ENCODE measurements around the gene PIK3C2B. TPM values are rescaled to one million over a fixed set of nuclear protein-coding genes. Genes with fewer than 3 reads are reported as not detected.

The PIK3C2B gene
- total RNA-seq, 1 experiment from 2014 or later: 17.4 TPM

DNA sequence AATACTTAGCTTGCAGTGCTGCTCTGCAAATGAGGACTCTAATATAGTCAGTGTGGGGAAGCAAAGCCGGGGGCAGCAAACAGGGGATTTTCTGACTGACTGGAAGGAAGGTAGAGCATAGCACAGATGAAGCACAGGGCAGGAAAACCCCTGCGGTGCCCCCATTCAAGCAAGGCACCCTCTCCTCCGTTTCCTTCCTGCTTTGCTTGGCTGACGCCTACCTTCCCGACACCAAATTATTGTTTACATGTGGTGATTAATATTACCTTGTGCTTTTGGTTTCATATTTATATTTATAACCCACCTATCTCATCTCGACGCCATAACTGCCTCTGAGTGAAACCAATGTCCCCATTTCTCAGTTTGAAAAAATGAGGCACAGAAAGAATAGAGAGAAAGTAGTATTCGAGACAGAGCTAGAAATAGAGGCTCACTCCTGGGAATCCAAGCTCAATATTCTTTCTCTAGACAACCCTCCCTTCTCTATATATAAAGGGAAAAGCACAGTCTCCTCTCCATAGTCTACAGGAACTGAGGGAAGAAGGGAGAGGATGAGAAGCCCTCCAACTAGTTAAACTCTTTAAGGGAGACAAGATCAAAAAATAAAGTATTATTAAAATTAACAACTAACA, 41.3 kb downstream of the PIK3C2B start:
- H4K20me1 ChIP-seq (ENCODE audit: insufficient read depth): no peaks in the 10 kb centered on the region
- no peak overlapping the region for H3K4me2 ChIP-seq (ENCODE audit: low read length)
- POLR2A ChIA-PET: no interaction called here
- H3K9me2 ChIP-seq (ENCODE audit: insufficient read depth): no peaks in the 10 kb centered on the region
- intact Hi-C loops (cut with micrococcal nuclease): no loop called here
- DNase-seq (ENCODE audit: low read depth, low spot score) (no peak), ATAC-seq (no peak)
- BruUV-seq (replicated peaks): no TSS peak
- no peak overlapping the region for H3K9ac ChIP-seq (ENCODE audit: low read length)
- H3K9me3 ChIP-seq (ENCODE audit: control insufficient read depth in 1 of 2, insufficient read depth in 1 of 2, low read depth in 1 of 2, low read length in 2 of 2): no peaks in the 10 kb centered on the region
- no peaks in the 10 kb centered on the region for H3K27me3 ChIP-seq (ENCODE audit: insufficient read depth, low read length)
- TF ChIP-seq, protein P1, sequence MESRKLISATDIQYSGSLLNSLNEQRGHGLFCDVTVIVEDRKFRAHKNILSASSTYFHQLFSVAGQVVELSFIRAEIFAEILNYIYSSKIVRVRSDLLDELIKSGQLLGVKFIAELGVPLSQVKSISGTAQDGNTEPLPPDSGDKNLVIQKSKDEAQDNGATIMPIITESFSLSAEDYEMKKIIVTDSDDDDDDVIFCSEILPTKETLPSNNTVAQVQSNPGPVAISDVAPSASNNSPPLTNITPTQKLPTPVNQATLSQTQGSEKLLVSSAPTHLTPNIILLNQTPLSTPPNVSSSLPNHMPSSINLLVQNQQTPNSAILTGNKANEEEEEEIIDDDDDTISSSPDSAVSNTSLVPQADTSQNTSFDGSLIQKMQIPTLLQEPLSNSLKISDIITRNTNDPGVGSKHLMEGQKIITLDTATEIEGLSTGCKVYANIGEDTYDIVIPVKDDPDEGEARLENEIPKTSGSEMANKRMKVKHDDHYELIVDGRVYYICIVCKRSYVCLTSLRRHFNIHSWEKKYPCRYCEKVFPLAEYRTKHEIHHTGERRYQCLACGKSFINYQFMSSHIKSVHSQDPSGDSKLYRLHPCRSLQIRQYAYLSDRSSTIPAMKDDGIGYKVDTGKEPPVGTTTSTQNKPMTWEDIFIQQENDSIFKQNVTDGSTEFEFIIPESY (IDR thresholded peaks at IDR 0.05; ENCODE audit: extremely low read depth, insufficient replicate concordance, low read length): no peak
- no peak for TF ChIP-seq FOSL1 (IDR thresholded peaks at IDR 0.05; ENCODE audit: low read depth)
- H3K36me3 ChIP-seq (ENCODE audit: control insufficient read depth in 1 of 2, insufficient read depth in 2 of 2, low read length in 2 of 2): no peaks in the 10 kb centered on the region
- H3K4me1 ChIP-seq (ENCODE audit: control insufficient read depth in 1 of 2, insufficient read depth in 2 of 2, low read length in 2 of 2): peaks cover 11 to 30% of the 10 kb centered on the region in 2 experiments; a peak in 3 of 4 replicates
- no peak overlapping the region for H3K27ac ChIP-seq (ENCODE audit: low read depth, low read length)
- RAD21 ChIA-PET (ENCODE audit: low non-redundant PET in 1 of 2, low total read pairs in 2 of 2, uncharacterized antibody in 2 of 2, unreplicated experiment in 2 of 2): no interaction called here
- H2AFZ ChIP-seq (ENCODE audit: low read depth, low read length, poor library complexity, severe bottlenecking): no peak overlapping the region
- H3K4me3 ChIP-seq (replicated peaks in 1 of 2; ENCODE audit: low read depth in 1 of 2, low read length in 2 of 2): no peak overlapping the region
- CTCF ChIA-PET: no interaction called here
- no peaks in the 10 kb centered on the region for H3K79me2 ChIP-seq (ENCODE audit: insufficient read depth, low read length)

DNA sequence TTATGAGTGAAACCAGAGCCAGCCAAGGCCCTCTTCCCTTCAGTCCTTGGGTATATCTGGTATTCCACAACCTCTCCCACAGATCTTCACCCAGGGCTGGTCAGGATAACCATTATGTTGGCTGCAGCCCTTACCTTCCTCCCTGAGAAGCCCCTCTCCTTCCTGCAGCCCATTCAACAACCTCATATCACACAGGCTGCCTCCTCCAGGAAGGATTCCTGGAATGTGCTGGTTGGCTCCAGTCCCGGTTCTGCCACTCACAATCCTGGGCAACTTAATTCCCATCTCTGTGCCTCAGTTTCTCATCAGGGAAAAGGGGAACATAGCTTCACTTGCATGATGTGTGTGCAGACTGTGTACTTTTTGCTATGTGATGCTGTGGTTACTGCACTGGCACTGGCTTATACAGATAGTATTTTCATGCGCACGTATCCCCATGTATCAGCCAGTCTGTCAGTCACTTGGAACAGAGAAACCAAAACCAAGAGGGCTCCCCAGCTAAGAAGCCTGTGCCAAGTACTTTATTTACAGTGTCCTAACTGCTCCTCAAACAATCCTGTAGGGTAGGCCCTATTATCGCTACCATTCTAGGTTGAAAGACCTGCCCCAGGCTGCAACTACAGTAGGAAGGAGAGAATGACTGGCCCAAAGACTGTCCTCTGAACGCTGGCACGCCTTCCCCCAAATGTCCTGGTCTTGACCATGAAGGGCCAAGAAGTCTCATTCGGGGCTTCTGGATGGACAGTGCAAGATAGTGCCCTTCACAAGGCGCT, 43.1 kb downstream of the PIK3C2B start:
- BruUV-seq (replicated peaks): no TSS peak
- POLR2A ChIA-PET: no interaction called here
- H3K27ac ChIP-seq (ENCODE audit: low read depth, low read length): no peak overlapping the region
- RAD21 ChIA-PET (ENCODE audit: low non-redundant PET in 1 of 2, low total read pairs in 2 of 2, uncharacterized antibody in 2 of 2, unreplicated experiment in 2 of 2): no interaction called here
- H3K9me2 ChIP-seq (ENCODE audit: insufficient read depth): no peaks in the 10 kb centered on the region
- H3K9ac ChIP-seq (ENCODE audit: low read length): no peak overlapping the region
- no peak overlapping the region for H2AFZ ChIP-seq (ENCODE audit: low read depth, low read length, poor library complexity, severe bottlenecking)
- H3K9me3 ChIP-seq (ENCODE audit: control insufficient read depth in 1 of 2, insufficient read depth in 1 of 2, low read depth in 1 of 2, low read length in 2 of 2): no peaks in the 10 kb centered on the region
- H3K79me2 ChIP-seq (ENCODE audit: insufficient read depth, low read length): no peaks in the 10 kb centered on the region
- no peak for DNase-seq (ENCODE audit: low read depth, low spot score)
- no peaks in the 10 kb centered on the region for H3K36me3 ChIP-seq (ENCODE audit: control insufficient read depth in 1 of 2, insufficient read depth in 2 of 2, low read length in 2 of 2)
- H3K27me3 ChIP-seq (ENCODE audit: insufficient read depth, low read length): no peaks in the 10 kb centered on the region
- H3K4me3 ChIP-seq (replicated peaks in 1 of 2; ENCODE audit: low read depth in 1 of 2, low read length in 2 of 2): no peak overlapping the region
- H3K4me2 ChIP-seq (ENCODE audit: low read length): no peak overlapping the region
- CTCF ChIA-PET: no interaction called here
- intact Hi-C loops (cut with micrococcal nuclease): no loop called here
- ATAC-seq: no peak
- peaks cover 17 to 45% of the 10 kb centered on the region in 2 experiments for H3K4me1 ChIP-seq (ENCODE audit: control insufficient read depth in 1 of 2, insufficient read depth in 2 of 2, low read length in 2 of 2)
- no peaks in the 10 kb centered on the region for H4K20me1 ChIP-seq (ENCODE audit: insufficient read depth)
- TF ChIP-seq SIN3A (IDR thresholded peaks at IDR 0.05; ENCODE audit: low read depth) (no peak), ELF1 (IDR thresholded peaks at IDR 0.05; ENCODE audit: borderline replicate concordance, low read depth) (no peak), ZFX (IDR thresholded peaks at IDR 0.05) (no peak), FOSL1 (IDR thresholded peaks at IDR 0.05; ENCODE audit: low read depth) (no peak), SP1 (IDR thresholded peaks at IDR 0.05; ENCODE audit: low read depth) (no peak), ZNF274 (IDR thresholded peaks at IDR 0.05; ENCODE audit: low read depth, low read length) (no peak), CEBPB (IDR thresholded peaks at IDR 0.05; ENCODE audit: low read depth) (no peak)
- TF ChIP-seq, protein P2, sequence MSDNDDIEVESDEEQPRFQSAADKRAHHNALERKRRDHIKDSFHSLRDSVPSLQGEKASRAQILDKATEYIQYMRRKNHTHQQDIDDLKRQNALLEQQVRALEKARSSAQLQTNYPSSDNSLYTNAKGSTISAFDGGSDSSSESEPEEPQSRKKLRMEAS (IDR thresholded peaks at IDR 0.05): no peak
- TF ChIP-seq, protein P1 (IDR thresholded peaks at IDR 0.05; ENCODE audit: extremely low read depth, insufficient replicate concordance, low read length): no peak
- TF ChIP-seq, protein P3, sequence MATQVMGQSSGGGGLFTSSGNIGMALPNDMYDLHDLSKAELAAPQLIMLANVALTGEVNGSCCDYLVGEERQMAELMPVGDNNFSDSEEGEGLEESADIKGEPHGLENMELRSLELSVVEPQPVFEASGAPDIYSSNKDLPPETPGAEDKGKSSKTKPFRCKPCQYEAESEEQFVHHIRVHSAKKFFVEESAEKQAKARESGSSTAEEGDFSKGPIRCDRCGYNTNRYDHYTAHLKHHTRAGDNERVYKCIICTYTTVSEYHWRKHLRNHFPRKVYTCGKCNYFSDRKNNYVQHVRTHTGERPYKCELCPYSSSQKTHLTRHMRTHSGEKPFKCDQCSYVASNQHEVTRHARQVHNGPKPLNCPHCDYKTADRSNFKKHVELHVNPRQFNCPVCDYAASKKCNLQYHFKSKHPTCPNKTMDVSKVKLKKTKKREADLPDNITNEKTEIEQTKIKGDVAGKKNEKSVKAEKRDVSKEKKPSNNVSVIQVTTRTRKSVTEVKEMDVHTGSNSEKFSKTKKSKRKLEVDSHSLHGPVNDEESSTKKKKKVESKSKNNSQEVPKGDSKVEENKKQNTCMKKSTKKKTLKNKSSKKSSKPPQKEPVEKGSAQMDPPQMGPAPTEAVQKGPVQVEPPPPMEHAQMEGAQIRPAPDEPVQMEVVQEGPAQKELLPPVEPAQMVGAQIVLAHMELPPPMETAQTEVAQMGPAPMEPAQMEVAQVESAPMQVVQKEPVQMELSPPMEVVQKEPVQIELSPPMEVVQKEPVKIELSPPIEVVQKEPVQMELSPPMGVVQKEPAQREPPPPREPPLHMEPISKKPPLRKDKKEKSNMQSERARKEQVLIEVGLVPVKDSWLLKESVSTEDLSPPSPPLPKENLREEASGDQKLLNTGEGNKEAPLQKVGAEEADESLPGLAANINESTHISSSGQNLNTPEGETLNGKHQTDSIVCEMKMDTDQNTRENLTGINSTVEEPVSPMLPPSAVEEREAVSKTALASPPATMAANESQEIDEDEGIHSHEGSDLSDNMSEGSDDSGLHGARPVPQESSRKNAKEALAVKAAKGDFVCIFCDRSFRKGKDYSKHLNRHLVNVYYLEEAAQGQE (IDR thresholded peaks at IDR 0.05; ENCODE audit: low read depth): no peak
